Caco-2 (cell line): Measurements from ENCODE around the gene DYNLRB1. TPM values are rescaled to one million over a fixed set of nuclear protein-coding genes. Genes with fewer than 3 reads are reported as not detected.

Source experiments
- BruUV-seq: library from RNA; stranded (reverse); fragments of 400-500 nt; replicated peaks from 2 replicates; lab custom pipeline; 2021; lab: Mats Ljungman, UMichigan
- CTCF ChIA-PET: fragments of 300-600 bp; sonication (Branson Sonifier 250); formaldehyde crosslinking; loops from one replicate; lab custom pipeline; 2022; ENCODE audit warnings: antibody characterized with exemption; lab: Charles Lee
- POLR2A ChIA-PET: fragments of 300-600 bp; sonication (Branson Sonifier 250); formaldehyde crosslinking; loops from one replicate; lab custom pipeline; 2022; ENCODE audit warnings: antibody characterized with exemption; lab: Charles Lee
- DNase-seq, 2 experiments: peaks; one replicate each; pipeline versions ENCODE4 v3.0.0 to v3.0.0-alpha.2; 2020 to 2022
- H3K27me3 ChIP-seq: replicated peaks from 2 replicates; pipeline ENCODE4 v1.6.0; 2011; ENCODE audit warnings: low read length; ENCODE audit not compliant: control insufficient read depth, insufficient read depth
- H3K36me3 ChIP-seq: 2 replicates; pipeline ENCODE4 v1.5.1; 2011; ENCODE audit warnings: low read length; ENCODE audit not compliant: control insufficient read depth, insufficient read depth
- H3K4me1 ChIP-seq: fragments of 250-450 bp; sonication (Bioruptor Pico); 2 replicates; pipeline ENCODE4 v1.5.1; 2020; ENCODE audit warnings: mild to moderate bottlenecking
- H3K4me3 ChIP-seq: 2 replicates; pipeline ENCODE4 v1.5.1; 2011; ENCODE audit warnings: low read depth, mild to moderate bottlenecking, control low read depth, low read length
- H3K9me3 ChIP-seq: fragments of 250-450 bp; sonication (Bioruptor Pico); 2 replicates; pipeline ENCODE4 v1.5.1; 2020; ENCODE audit warnings: mild to moderate bottlenecking, moderate library complexity
- H3K27ac Mint-ChIP-seq: one replicate; pipeline ENCODE4 v1.8.0; 2022; ENCODE audit warnings: mixed read lengths; ENCODE audit not compliant: unreplicated experiment
- H3K27me3 Mint-ChIP-seq: one replicate; pipeline ENCODE4 v1.8.0; 2022; ENCODE audit warnings: mixed read lengths; ENCODE audit not compliant: insufficient read depth, unreplicated experiment
- H3K36me3 Mint-ChIP-seq: one replicate; pipeline ENCODE4 v1.8.0; 2022; ENCODE audit warnings: mild to moderate bottlenecking, mixed read lengths; ENCODE audit not compliant: insufficient read depth, unreplicated experiment
- H3K4me1 Mint-ChIP-seq: one replicate; pipeline ENCODE4 v1.8.0; 2022; ENCODE audit warnings: low read depth, mixed read lengths; ENCODE audit not compliant: unreplicated experiment
- H3K4me3 Mint-ChIP-seq: one replicate; pipeline ENCODE4 v1.8.0; 2022; ENCODE audit warnings: mild to moderate bottlenecking, moderate library complexity, mixed read lengths; ENCODE audit not compliant: unreplicated experiment
- H3K9me3 Mint-ChIP-seq: one replicate; pipeline ENCODE4 v1.8.0; 2022; ENCODE audit warnings: mixed read lengths; ENCODE audit not compliant: unreplicated experiment
- CTCF ChIP-seq, 2 experiments: fragments of 200-600 bp in 1 of 2; IDR thresholded peaks; 1 replicate in 1 of 2; 2 replicates in 1 of 2; pipeline versions ENCODE4 v1.5.1 to v1.8.0; 2011 to 2022; ENCODE audit warnings: antibody characterized with exemption in 1 of 2, control low read depth in 1 of 2, inconsistent platforms in 1 of 2, low read depth in 1 of 2, low read length in 1 of 2, mild to moderate bottlenecking in 1 of 2, moderate library complexity in 1 of 2; ENCODE audit not compliant: insufficient read depth in 1 of 2, severe bottlenecking in 1 of 2, unreplicated experiment in 1 of 2
- intact Hi-C: fragments of 100-400 bp; cut with micrococcal nuclease; formaldehyde crosslinking; loops from one replicate; pipeline ENCODE4 v1.10.0; 2022; ENCODE audit not compliant: unreplicated experiment
- total RNA-seq: library from RNA; stranded (reverse); gene quantifications from 2 replicates; pipeline ENCODE4 v1.2.3, GENCODE V29; 2022

Gene DYNLRB1
- total RNA-seq, 1 experiment from 2014 or later, result 359 TPM

GRCh38 chr20:34535857-34536256, 19.6 kb downstream of the DYNLRB1 start:
- peaks cover 20% of the 10 kb centered on the region for H3K36me3 ChIP-seq
- intact Hi-C loops, result no loop called here
- CTCF ChIA-PET, result no interaction called here

DNA sequence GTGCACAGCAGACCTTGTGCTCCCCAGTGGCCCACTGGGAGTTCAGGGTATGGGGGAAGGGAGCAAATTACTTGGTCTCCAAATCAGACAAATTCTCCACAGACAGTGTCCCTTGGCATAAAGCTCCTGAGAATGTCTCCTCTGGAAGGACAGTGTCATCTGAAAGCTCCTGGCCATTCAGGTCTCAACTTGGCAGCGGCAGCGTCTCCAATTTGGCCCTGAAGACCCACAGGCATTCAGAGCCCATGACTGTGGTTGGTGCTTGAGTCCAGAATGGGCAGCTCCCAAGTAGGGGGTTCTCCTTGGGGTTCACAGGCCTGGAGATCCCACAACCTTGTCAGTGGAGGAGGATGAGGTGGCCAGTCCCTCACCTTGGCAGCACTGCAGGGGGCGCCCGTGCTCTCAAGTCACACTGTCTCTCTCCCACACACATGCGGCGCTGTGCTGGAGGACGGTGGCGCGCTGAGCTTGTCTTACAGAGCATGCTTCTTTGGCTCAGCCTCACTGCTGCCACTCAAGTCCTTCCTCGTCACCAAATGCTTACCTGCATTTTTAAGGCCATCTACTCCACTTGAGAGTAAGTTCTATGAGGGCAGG, 20.7 kb downstream of the DYNLRB1 start:
- Mint-ChIP-seq H3K9me3 (no peaks in the 10 kb centered on the region), H3K36me3 (peaks cover 90% of the 10 kb centered on the region), H3K27me3 (no peaks in the 10 kb centered on the region), H3K4me3 (no peak overlapping the region), H3K4me1 (peaks cover under 1% of the 10 kb centered on the region), H3K27ac (no peak overlapping the region)
- no peaks in the 10 kb centered on the region for H3K27me3 ChIP-seq
- peak in 1 of 2 experiments; percentile 71 for DNase-seq
- peaks cover 21% of the 10 kb centered on the region for H3K36me3 ChIP-seq
- H3K4me3 ChIP-seq, result no peak overlapping the region
- BruUV-seq, result no TSS peak
- POLR2A ChIA-PET, result interaction anchor here (0.5 kb wide), 1 partner anchor 55 kb away, joined by 3 read pairs; no protein-coding TSS in a partner anchor
- peak; percentile 55 to 69 for TF ChIP-seq CTCF (IDR thresholded peaks at IDR 0.05; ENCODE audit: insufficient read depth in 1 of 2, low read depth in 1 of 2, low read length in 1 of 2, severe bottlenecking in 1 of 2, unreplicated experiment in 1 of 2)
- intact Hi-C loops, result no loop called here
- H3K9me3 ChIP-seq, result no peaks in the 10 kb centered on the region
- H3K4me1 ChIP-seq, result no peaks in the 10 kb centered on the region
- CTCF ChIA-PET, result interaction anchor here (0.5 to 2.4 kb wide), 8 partner anchors 22 to 233 kb away, joined by 3 to 15 read pairs (median 4); partner anchors contain the start of gene TP53INP2

More at GRCh38 chr20:34535857-34536256, 19.6 kb downstream of the DYNLRB1 start:
- TSS peak; percentile 6 for BruUV-seq
- POLR2A ChIA-PET, result no interaction called here
- Mint-ChIP-seq H3K36me3 (peaks cover 88% of the 10 kb centered on the region), H3K4me3 (no peak overlapping the region), H3K27ac (no peak overlapping the region), H3K9me3 (no peaks in the 10 kb centered on the region), H3K4me1 (peaks cover 7% of the 10 kb centered on the region), H3K27me3 (no peaks in the 10 kb centered on the region)
- TF ChIP-seq CTCF (IDR thresholded peaks at IDR 0.05; ENCODE audit: insufficient read depth in 1 of 2, low read depth in 1 of 2, low read length in 1 of 2, severe bottlenecking in 1 of 2, unreplicated experiment in 1 of 2), result no peak
- Histone ChIP-seq H3K9me3 (no peaks in the 10 kb centered on the region), H3K27me3 (no peaks in the 10 kb centered on the region), H3K4me1 (no peaks in the 10 kb centered on the region), H3K4me3 (no peak overlapping the region)
- DNase-seq, result no peak

DNA sequence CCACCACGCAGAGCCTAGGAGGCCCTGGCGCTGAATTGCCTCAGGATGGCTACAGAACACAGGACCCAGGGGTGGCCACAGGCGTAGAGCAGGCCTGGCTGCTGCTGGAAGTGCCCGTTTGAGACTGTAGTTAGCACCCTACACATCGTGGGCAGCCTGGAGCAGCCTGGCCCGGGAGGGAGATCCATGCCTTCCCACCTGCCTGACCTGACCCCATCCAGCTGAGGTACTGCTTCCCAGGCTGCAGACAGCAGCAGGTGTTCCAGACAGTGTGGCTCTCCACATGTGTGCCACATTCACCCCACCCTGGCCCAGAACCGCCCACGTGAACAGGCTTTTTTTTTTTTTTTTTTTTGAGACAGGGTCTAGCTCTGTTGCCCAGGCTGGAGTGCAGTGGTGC, 21.4 kb downstream of the DYNLRB1 start:
- POLR2A ChIA-PET, result interaction anchor here (0.6 kb wide), 1 partner anchor 167 kb away, joined by 3 read pairs; no protein-coding TSS in a partner anchor

More for the DNA sequence above, 21.4 kb downstream of the DYNLRB1 start:
- Mint-ChIP-seq H3K27me3 (no peaks in the 10 kb centered on the region), H3K36me3 (peaks cover 93% of the 10 kb centered on the region), H3K27ac (no peak overlapping the region), H3K4me3 (no peak overlapping the region), H3K4me1 (no peaks in the 10 kb centered on the region), H3K9me3 (no peaks in the 10 kb centered on the region)
- Histone ChIP-seq H3K4me3 (no peak overlapping the region), H3K27me3 (no peaks in the 10 kb centered on the region), H3K9me3 (no peaks in the 10 kb centered on the region), H3K36me3 (peaks cover 20% of the 10 kb centered on the region), H3K4me1 (no peaks in the 10 kb centered on the region)
- CTCF ChIA-PET, result interaction anchor here (0.5 to 2.4 kb wide), 10 partner anchors 15 to 232 kb away, joined by 3 to 15 read pairs (median 8); partner anchors contain the start of gene TP53INP2
- no peak for DNase-seq
- intact Hi-C loops, result loop anchor here (1.0 kb wide), 3 partner anchors 171 to 232 kb away; no protein-coding TSS in a partner anchor
- BruUV-seq, result no TSS peak
- TF ChIP-seq CTCF (IDR thresholded peaks at IDR 0.05; ENCODE audit: insufficient read depth in 1 of 2, low read depth in 1 of 2, low read length in 1 of 2, severe bottlenecking in 1 of 2, unreplicated experiment in 1 of 2), result no peak
